Natural killer cell treated with Interleukin-12 subunit alpha and Interleukin-12 subunit beta and Interleukin-15 and Interleukin-18, amount 100 ng/mL, for 72 hours (primary cell): ENCODE data around the gene MEF2A. TPM values are rescaled to one million over a fixed set of nuclear protein-coding genes. Genes with fewer than 3 reads are reported as not detected.
"Not testable (repeated sequence)": the region's sequence is repeated elsewhere in the genome, so short reads cannot be mapped to it uniquely, and the experiment has no call there.

ENCODE experiments used
- ATAC-seq, 2 donors: fragments of 150-1000 bp; cut with Tn5 transposase in 1 of 2; sonication (Bioruptor Pico), chemical (Tn5 transposase) in 1 of 2; 2 replicates each; pipeline ENCODE4 v1.10.0; 2021
- DNase-seq: peaks from one replicate; pipeline ENCODE4 v3.0.0; 2022; ENCODE audit warnings: low spot score
- H3K27ac Mint-ChIP-seq, 2 donors: 1 replicate in 1 of 2; 2 replicates in 1 of 2; pipeline ENCODE4 v1.8.0; 2022; ENCODE audit warnings: mixed read lengths in 2 of 2, mild to moderate bottlenecking in 1 of 2, moderate library complexity in 1 of 2
- H3K27me3 Mint-ChIP-seq, 2 donors: 1 replicate in 1 of 2; 2 replicates in 1 of 2; pipeline ENCODE4 v1.8.0; 2022; ENCODE audit warnings: mixed read lengths in 2 of 2
- H3K36me3 Mint-ChIP-seq: one replicate; pipeline ENCODE4 v1.8.0; 2022; ENCODE audit warnings: mixed read lengths
- H3K4me1 Mint-ChIP-seq, 2 donors: 1 replicate in 1 of 2; 2 replicates in 1 of 2; pipeline ENCODE4 v1.8.0; 2022; ENCODE audit warnings: low read depth in 2 of 2, mixed read lengths in 2 of 2, mild to moderate bottlenecking in 1 of 2
- H3K4me3 Mint-ChIP-seq: one replicate; pipeline ENCODE4 v1.8.0; 2022; ENCODE audit warnings: mixed read lengths
- H3K9me3 Mint-ChIP-seq: 2 replicates; pipeline ENCODE4 v1.8.0; 2022; ENCODE audit warnings: mixed read lengths
- total RNA-seq, 2 donors: library from RNA; stranded (reverse); gene quantifications; one replicate each; pipeline ENCODE4 v1.2.3, GENCODE V29; 2022

Gene MEF2A
- 10 to 100 TPM; 27.1 to 42.2 TPM for total RNA-seq

DNA sequence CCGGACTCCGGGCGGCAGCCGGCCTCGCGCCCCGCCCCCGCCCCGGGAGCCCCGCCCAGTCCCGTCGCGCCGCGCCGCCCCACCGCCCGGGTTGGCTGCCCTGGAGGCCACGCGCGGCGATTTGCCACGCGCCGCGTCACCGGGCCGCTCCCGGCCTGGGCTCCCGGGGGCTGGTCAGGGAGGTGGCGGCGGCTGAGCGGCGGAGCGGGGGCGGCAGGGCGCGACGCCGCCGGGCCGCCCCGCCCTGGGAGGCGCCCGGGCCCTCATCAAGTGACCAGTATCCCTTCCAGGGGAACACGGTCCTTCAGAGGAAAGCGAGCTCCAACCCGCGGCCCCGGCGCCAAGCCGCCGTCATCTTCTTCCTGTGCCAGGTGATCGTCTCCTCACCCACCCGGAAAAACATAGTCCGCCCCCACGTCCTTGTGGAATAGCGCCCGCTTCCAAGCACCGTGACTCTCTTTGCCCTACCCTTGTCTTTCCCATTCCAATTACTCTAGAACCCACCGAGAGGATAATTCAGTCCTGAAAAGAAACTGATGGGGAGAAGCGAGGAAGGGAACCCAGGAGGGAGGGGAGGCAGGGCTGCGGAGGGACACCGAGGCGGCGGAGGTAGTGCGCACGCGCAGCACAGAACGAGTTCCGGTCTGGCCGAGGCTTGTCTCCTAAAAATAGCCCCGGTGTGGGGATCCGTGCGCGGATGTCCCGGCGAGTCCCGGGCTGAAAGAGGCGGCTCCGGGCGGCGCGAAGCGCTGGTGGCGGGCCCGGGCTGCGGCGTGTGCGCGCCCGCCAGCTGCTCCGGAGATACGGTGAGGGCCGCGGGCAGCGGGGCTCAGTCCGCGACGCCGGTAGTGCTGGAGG, at the start of gene MEF2A:
Gene MEF2A, plus strand, starts transcription at position 686 of the 858 bp plus-strand sequence. CDS start 67,136 bp downstream, outside the sequence.
- Mint-ChIP-seq H3K4me3 (peak within 1 kb of the TSS; percentile 98), H3K36me3 (no peaks in the 10 kb centered on the region), H3K27me3 (peaks cover 0 to 8% of the 10 kb centered on the region in 2 donors), H3K27ac (peak within 1 kb of the TSS; percentile 86 to 93), H3K4me1 (peaks cover 22 to 26% of the 10 kb centered on the region in 2 donors), H3K9me3 (no peaks in the 10 kb centered on the region)
- DNase-seq = peak; percentile 95
- peak; percentile 90 to 94 for ATAC-seq

GRCh38 chr15:99518191-99518590, 47.6 kb upstream of the MEF2A start:
- Mint-ChIP-seq H3K36me3 (no peaks in the 10 kb centered on the region), H3K27ac (no peak overlapping the region), H3K9me3 (no peaks in the 10 kb centered on the region), H3K4me1 (no peaks in the 10 kb centered on the region), H3K27me3 (peaks cover 18 to 25% of the 10 kb centered on the region in 2 donors), H3K4me3 (no peak overlapping the region)
- DNase-seq = no peak
- ATAC-seq = no peak

DNA sequence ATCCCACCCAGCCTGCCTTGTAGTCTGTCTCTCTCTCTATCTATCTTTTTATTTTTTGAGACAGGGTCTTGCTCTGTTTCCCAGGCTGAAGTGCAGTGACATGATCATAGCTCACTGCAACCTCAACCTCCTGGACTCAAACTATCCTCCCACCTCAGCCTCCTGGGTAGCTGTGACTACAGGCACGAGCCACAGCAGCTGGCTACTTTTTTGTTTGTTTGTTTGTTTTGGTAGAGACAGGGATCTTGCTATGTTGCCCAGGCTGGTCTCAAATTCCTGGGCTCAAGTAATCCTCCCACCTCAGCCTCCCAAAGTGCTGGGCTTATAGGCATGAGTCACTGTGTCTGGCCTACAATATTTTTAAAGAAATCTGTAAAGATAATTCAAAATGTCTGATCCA, 46.4 kb upstream of the MEF2A start:
- peaks cover 16 to 18% of the 10 kb centered on the region in 2 donors for H3K27me3 Mint-ChIP-seq
- ATAC-seq, H3K27ac Mint-ChIP-seq, H3K36me3 Mint-ChIP-seq, H3K4me3 Mint-ChIP-seq, H3K9me3 Mint-ChIP-seq, H3K4me1 Mint-ChIP-seq, DNase-seq: not testable (repeated sequence)

- Mint-ChIP-seq H3K27ac (no peak overlapping the region), H3K4me1 (no peaks in the 10 kb centered on the region), H3K27me3 (peaks cover 15 to 22% of the 10 kb centered on the region in 2 donors), H3K36me3 (no peaks in the 10 kb centered on the region), H3K4me3 (no peak overlapping the region), H3K9me3 (no peaks in the 10 kb centered on the region)
- ATAC-seq = no peak
- DNase-seq = no peak
Observed at GRCh38 chr15:99522288-99522687, 43.5 kb upstream of the MEF2A start.

- no peaks in the 10 kb centered on the region for H3K4me1 Mint-ChIP-seq
- peaks cover 15 to 33% of the 10 kb centered on the region in 2 donors for H3K27me3 Mint-ChIP-seq
- no peak overlapping the region for H3K27ac Mint-ChIP-seq
- DNase-seq (no peak), ATAC-seq (no peak)
- H3K36me3 Mint-ChIP-seq = peaks cover 5% of the 10 kb centered on the region
- H3K9me3 Mint-ChIP-seq = no peaks in the 10 kb centered on the region
- no peak overlapping the region for H3K4me3 Mint-ChIP-seq
Observed at GRCh38 chr15:99526176-99526575, 39.6 kb upstream of the MEF2A start.

GRCh38 chr15:99526671-99527070, 39.1 kb upstream of the MEF2A start:
- no peak overlapping the region for H3K27ac Mint-ChIP-seq
- DNase-seq = no peak
- no peak overlapping the region for H3K4me3 Mint-ChIP-seq
- H3K36me3 Mint-ChIP-seq = peaks cover 5% of the 10 kb centered on the region
- H3K27me3 Mint-ChIP-seq = peaks cover 15 to 33% of the 10 kb centered on the region in 2 donors
- no peaks in the 10 kb centered on the region for H3K9me3 Mint-ChIP-seq
- H3K4me1 Mint-ChIP-seq = no peaks in the 10 kb centered on the region
- ATAC-seq = no peak

GRCh38 chr15:99536422-99537040, 29.3 kb upstream of the MEF2A start:
- Mint-ChIP-seq H3K27me3 (peaks cover 7 to 11% of the 10 kb centered on the region in 2 donors), H3K9me3 (no peaks in the 10 kb centered on the region), H3K36me3 (peaks cover 5% of the 10 kb centered on the region), H3K4me3 (no peak overlapping the region), H3K27ac (no peak overlapping the region), H3K4me1 (no peaks in the 10 kb centered on the region)
- ATAC-seq = no peak
- DNase-seq = no peak

GRCh38 chr15:99537344-99537743, 28.4 kb upstream of the MEF2A start:
- ATAC-seq (no peak), DNase-seq (no peak)
- Mint-ChIP-seq H3K9me3 (no peaks in the 10 kb centered on the region), H3K36me3 (peaks cover 1% of the 10 kb centered on the region), H3K4me3 (no peak overlapping the region), H3K27ac (no peak overlapping the region), H3K4me1 (no peaks in the 10 kb centered on the region), H3K27me3 (peaks cover 3 to 9% of the 10 kb centered on the region in 2 donors)

DNA sequence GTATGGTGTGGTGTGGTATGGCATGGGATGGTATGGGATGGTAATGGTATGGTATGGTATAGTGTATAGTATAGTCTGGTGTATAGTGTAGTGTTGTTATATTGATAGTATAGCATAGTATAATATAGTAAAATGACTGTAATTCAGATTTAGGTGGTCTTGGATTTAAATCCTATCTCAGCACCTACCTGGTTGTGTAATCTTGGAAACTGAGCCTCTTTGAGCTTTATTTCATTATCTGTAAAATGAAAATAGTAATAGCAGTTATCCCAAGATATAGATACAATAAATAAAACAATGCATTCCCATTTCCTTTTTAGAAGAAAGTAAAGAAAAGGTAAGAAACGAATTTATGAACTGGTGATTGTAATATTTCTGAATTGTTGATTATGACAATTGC, 27.5 kb upstream of the MEF2A start:
- Mint-ChIP-seq H3K27ac (no peak overlapping the region), H3K4me1 (no peaks in the 10 kb centered on the region), H3K9me3 (no peaks in the 10 kb centered on the region), H3K36me3 (no peaks in the 10 kb centered on the region), H3K4me3 (no peak overlapping the region), H3K27me3 (peaks cover 0 to 7% of the 10 kb centered on the region in 2 donors)
- no peak for DNase-seq
- no peak for ATAC-seq

DNA sequence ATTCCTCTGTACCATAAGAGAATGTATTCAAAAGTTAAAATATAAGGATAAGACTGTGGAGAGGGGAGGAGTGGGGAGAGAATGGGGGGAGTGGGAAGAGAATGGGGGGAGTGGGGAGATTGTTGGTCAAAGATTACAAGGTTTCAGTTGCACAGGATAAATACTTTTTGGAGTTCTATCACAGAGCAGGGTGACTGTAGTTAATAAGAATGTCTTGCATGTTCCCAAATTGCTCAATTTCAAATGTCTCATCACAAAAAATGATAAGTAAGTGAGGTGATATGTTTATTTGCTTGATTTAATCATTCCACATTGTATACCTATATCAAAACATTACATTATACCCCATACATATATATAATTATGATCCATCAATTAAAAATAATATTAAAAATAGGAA, 23.0 kb upstream of the MEF2A start:
- H3K4me3 Mint-ChIP-seq = no peak overlapping the region
- H3K4me1 Mint-ChIP-seq = no peaks in the 10 kb centered on the region
- no peak overlapping the region for H3K27ac Mint-ChIP-seq
- no peaks in the 10 kb centered on the region for H3K9me3 Mint-ChIP-seq
- H3K36me3 Mint-ChIP-seq = no peaks in the 10 kb centered on the region
- no peaks in the 10 kb centered on the region for H3K27me3 Mint-ChIP-seq
- ATAC-seq = no peak
- DNase-seq = no peak

GRCh38 chr15:99545605-99546004, 20.2 kb upstream of the MEF2A start:
- no peak overlapping the region for H3K4me3 Mint-ChIP-seq
- peaks cover 0 to 5% of the 10 kb centered on the region in 2 donors for H3K27me3 Mint-ChIP-seq
- H3K9me3 Mint-ChIP-seq = no peaks in the 10 kb centered on the region
- ATAC-seq (no peak), DNase-seq (no peak)
- no peak overlapping the region for H3K27ac Mint-ChIP-seq
- no peaks in the 10 kb centered on the region for H3K36me3 Mint-ChIP-seq
- peaks cover 0 to 2% of the 10 kb centered on the region in 2 donors for H3K4me1 Mint-ChIP-seq

DNA sequence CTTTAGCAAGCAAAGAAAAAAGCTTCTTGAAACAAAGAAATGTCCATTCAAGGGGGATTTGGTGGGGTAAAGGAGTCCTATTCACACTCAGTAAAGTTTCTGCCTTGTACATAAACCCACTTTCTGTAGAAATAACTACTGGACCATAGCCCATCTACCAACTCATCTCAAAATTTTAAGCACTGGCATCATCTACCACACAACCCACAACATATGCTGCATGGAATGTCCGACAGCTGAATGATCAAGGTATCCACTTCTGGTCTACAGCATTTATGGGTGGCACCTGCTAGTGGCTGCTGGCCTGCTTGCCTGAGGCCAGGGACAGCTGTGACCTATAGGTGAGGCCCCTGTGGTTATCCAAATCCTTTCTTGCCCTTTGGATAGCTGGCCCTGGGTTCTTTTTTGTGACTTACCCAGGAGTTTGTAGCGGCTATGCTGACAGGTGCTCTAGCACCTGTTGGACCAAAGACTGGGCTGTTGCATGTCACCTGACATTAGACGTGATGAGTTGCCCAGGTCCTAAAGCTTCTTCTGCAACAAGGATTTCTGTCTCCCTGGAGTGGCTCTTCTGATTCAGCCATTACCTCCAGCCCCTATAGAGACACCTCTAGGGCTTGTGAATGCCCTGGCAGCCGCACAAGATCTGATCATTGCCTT, 19.2 kb upstream of the MEF2A start:
- no peak for DNase-seq
- no peak overlapping the region for H3K27ac Mint-ChIP-seq
- peaks cover 0 to 2% of the 10 kb centered on the region in 2 donors for H3K4me1 Mint-ChIP-seq
- no peaks in the 10 kb centered on the region for H3K36me3 Mint-ChIP-seq
- peaks cover 0 to 5% of the 10 kb centered on the region in 2 donors for H3K27me3 Mint-ChIP-seq
- H3K4me3 Mint-ChIP-seq = no peak overlapping the region
- no peak for ATAC-seq
- no peaks in the 10 kb centered on the region for H3K9me3 Mint-ChIP-seq

DNA sequence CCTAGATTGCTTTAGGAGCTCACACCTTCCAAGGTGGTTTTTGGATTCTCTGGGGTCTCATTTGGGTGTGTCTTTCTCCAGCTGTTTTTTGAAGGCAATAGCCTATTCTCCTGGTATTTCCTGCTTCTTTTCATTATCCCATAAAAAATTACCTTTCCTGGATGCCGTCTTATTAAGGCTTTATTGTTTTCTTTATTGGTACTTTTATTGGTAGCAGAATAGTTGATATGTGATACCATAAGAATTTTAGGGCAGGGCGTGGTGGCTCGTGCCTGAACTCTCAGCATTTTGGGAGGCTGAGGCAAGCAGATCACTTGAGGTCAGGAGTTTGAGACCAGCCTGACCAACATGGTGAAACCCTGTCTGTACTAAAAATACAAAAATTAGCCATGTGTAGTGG, 18.3 kb upstream of the MEF2A start:
- Mint-ChIP-seq H3K27ac (no peak overlapping the region), H3K36me3 (no peaks in the 10 kb centered on the region), H3K9me3 (no peaks in the 10 kb centered on the region), H3K4me3 (no peak overlapping the region), H3K27me3 (peaks cover 0 to 7% of the 10 kb centered on the region in 2 donors), H3K4me1 (peaks cover 0 to 2% of the 10 kb centered on the region in 2 donors)
- DNase-seq = no peak
- no peak for ATAC-seq

DNA sequence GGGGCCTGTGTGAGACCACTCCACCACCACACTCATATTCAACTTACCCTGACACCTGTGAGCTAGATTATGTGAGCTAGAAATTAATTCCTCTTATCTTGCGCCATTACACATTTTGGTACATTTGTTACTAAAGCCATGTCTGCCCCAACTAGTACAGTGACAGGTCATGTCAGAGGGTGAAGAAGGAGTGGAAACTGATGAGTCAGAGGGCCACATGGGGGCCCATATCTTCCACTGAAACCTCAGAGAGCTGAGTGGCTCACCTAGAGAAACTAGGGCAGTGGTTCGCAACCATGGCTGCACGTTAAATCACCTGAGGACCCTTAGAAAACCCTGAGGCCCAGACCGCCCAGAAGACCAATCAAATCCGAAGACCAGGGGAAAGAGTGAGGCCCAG, 15.7 kb upstream of the MEF2A start:
- DNase-seq = no peak
- Mint-ChIP-seq H3K9me3 (no peaks in the 10 kb centered on the region), H3K27ac (no peak overlapping the region), H3K36me3 (no peaks in the 10 kb centered on the region), H3K4me3 (no peak overlapping the region), H3K4me1 (peaks cover 0 to 2% of the 10 kb centered on the region in 2 donors), H3K27me3 (peaks cover 6 to 9% of the 10 kb centered on the region in 2 donors)
- ATAC-seq = peak in 1 of 2 donors; percentile 38
